ENCODE results near the gene CADM1.

DNA sequence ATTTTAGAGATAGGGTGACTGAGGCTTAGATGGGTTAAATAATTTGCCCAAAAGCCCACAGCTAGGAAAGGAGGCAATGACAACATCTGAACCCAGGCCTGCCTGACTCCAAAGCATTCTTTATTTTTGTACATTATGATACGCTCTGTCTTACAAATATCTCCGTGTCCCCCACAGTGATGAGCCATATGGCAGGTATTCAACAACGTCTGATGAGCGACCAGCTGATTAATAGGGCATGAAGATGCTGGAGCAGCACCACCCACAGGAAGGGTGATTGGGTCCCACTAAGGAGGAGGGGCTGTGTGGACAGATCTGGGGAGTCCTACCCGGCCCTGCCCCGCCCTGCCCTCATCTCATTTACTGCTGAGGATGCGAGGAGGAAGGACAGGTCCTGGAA, 380.6 kb downstream of the CADM1 start:
- no peak for TF ChIP-seq EZH2phosphoT487 (IDR thresholded peaks at IDR 0.05; ENCODE audit: borderline replicate concordance, low read length)
- TF ChIP-seq, protein P1, sequence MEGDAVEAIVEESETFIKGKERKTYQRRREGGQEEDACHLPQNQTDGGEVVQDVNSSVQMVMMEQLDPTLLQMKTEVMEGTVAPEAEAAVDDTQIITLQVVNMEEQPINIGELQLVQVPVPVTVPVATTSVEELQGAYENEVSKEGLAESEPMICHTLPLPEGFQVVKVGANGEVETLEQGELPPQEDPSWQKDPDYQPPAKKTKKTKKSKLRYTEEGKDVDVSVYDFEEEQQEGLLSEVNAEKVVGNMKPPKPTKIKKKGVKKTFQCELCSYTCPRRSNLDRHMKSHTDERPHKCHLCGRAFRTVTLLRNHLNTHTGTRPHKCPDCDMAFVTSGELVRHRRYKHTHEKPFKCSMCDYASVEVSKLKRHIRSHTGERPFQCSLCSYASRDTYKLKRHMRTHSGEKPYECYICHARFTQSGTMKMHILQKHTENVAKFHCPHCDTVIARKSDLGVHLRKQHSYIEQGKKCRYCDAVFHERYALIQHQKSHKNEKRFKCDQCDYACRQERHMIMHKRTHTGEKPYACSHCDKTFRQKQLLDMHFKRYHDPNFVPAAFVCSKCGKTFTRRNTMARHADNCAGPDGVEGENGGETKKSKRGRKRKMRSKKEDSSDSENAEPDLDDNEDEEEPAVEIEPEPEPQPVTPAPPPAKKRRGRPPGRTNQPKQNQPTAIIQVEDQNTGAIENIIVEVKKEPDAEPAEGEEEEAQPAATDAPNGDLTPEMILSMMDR (conservative IDR thresholded peaks at IDR 0.05; ENCODE audit: low read depth, low read length), result no peak
- no peak for TF ChIP-seq EZH2 (IDR thresholded peaks at IDR 0.05; ENCODE audit: low read length, unreplicated experiment)
